T-helper 2 cell (primary cell): Measurements from ENCODE around the gene REEP3.
"Not testable (repeated sequence)": the region's sequence is repeated elsewhere in the genome, so short reads cannot be mapped to it uniquely, and the experiment has no call there.

ENCODE experiments used
- DNase-seq, 5 experiments: peaks; one replicate each; pipeline versions ENCODE4 v3.0.0 to v3.0.0-alpha.2; 2012 to 2022

The REEP3 gene

DNA sequence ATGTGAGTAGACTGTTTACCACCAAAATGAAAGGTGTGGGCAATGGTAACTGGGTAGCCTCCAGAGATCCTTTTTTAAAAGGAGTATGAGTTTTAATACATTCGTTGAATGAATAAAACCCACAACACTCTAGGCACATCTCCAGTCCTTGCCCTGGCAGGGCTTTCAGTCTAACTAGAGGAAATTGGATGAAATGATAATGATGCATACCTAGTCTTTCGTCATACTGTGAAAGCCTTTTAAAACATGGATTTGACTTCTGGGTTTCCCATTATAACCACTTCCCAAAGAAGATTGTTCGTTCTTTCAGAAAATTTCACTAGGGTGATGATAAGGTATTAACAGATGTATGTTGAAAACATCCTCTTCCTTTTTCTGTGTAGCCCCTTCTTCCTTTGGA is 110.8 kb downstream of the REEP3 start:
- DNase-seq = no peak

DNA sequence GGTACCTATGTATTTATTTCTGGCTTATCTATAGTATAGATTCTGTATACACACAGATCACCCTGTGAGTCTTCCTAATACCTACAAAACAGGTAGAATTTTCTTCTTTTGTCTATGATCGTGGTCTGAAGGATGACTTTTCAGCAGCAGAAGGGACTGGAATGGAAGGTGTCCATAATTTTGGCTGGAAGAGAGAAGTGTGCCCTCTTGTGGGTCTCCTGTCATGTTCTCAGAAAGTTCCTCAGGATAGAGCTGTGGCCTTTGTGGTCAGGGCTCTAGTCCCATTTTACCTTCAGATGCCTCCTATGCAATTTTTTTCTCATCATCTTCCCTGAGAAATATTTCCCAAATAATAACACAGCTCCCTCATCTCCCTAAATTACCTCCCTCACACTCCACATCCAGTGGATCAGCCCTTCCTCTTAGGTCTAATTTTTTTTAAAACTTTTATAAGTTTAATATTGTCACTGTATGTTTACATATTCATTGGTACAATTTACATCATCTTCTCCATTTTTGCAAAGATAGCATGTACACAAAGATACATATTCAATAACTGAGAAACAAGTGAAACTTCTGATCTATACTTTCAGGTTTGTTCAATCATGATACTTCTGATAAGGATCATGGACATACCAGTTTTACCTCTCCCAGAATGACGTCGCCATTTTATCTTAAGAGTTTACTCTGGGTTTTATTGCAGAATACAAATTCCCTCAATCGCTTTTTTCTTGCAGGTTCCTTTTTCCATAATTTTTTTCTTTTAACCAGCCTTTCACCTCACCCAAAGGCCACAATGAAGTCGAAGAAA is 112.7 kb downstream of the REEP3 start:
- DNase-seq = peak in 1 of 5 experiments; percentile 18

DNA sequence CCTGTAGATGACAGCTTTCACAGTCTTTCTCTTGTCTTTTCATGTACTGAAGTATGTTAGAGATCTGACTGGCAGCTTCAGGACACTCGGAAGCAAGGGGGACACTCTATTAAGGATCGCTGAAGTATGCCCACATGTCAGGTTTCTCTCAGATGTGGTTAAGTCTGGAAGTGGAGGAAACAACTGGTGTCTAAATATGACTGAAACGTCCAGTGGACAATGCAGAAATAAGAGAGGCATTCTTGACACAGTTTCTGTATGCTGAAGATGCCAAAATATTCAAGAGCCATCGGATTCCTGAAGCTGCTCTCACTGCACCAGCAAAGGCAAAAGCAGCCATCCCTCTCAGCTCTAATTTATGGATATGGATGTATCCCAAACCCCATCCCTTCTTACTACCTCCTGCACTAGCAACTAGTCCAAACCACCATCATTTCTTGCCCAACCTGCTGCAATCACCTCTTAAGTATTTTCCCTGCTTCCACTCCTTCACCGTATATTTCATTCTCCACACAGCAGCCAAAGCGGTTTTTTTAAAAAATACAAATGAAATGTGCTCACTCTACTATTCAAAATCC is 113.4 kb downstream of the REEP3 start:
- DNase-seq = no peak

DNA sequence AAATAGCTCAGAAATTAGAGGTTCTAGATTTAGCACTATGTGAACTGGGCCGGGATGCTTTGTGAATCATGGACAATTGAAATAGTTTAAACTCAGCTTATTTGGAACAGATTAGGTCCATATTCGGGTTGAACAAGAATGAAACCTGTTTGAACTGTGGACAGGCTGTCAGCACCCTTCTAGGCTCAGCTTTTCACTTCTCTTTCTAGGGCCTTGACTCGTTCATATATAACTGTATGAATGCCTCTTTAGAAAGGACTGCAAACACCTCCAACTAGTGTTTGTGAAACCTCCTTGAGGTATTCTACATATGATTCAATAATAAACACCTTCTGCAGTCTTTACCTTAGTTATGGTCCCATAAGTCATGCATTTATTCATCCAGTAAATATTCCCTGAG is 115.6 kb downstream of the REEP3 start:
- DNase-seq = no peak

DNA sequence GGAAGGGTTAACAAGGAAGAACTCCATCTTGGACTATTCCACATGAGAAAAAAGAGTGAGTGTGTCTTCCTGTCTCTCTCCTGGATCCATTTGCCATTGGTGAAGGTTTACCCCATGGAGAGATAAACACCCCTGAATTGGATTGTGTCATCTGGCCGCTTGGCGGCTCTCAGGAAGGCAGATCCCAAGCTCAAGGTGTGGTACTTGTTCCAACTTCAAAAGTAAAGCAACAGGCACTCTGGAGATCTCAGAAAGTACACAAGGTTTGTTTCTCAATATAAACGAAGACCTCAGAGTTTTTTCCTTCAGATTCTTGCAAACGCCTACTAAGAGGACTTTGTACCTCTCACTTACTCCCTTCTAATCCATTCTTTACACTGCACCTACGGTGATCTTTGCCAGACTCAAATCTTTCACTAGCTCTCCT is 116.7 kb downstream of the REEP3 start:
- no peak for DNase-seq

DNA sequence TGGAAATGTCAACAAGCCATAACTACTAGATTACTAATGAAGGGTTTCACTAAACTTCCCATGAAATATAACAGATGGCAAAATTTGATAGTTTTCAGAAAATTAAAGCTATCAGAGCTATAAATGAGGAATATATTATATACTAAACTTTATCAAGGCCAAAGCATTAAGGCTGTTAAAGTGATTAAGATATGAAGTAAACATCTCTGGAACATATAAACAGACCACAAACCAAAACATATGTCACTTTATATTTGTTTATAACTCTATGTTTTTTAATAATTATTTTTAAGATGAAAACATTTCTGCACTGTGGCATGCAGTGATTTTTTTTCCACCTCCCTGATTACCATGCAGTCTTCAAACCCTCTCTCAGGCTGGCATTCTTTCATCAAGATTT is 120.2 kb downstream of the REEP3 start:
- DNase-seq = no peak

DNA sequence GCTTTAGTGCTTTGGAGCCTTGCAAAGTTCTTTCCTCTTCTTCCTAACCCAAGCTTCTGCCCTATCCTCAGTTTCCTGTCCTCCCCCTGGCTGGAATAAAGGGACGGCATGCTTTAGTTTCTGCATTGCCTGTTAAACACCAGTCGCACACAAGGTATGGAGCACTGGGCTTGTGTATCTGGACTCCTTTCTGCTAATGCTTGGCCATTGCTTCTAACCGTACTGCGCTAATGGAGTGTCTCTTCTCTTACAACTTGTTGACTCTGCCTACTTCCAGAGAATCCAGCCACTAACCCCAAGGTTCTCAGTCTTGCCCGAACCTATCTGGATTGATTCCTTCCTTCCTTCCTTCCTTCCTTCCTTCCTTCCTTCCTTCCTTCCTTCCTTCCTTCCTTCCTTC is 120.6 kb downstream of the REEP3 start:
- no peak for DNase-seq

DNA sequence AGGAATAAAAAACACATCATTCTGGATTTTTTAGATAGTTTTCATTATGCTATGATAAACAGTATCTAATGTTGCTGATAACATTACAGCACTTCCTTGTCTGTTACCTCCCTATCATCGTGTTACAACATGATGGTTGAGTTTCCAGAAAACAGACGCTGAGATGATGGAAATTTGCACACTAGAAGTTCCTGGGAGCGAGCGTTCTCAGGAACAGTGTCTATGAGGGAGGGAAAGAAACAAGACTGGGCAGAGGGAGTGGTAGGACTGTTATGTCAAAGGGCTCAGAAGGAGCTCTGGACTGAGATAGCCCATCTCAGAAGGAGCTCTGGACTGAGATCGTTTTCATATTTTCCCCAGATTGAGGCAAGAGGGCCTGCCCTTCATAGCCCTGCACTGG is 121.6 kb downstream of the REEP3 start:
- DNase-seq = no peak

DNA sequence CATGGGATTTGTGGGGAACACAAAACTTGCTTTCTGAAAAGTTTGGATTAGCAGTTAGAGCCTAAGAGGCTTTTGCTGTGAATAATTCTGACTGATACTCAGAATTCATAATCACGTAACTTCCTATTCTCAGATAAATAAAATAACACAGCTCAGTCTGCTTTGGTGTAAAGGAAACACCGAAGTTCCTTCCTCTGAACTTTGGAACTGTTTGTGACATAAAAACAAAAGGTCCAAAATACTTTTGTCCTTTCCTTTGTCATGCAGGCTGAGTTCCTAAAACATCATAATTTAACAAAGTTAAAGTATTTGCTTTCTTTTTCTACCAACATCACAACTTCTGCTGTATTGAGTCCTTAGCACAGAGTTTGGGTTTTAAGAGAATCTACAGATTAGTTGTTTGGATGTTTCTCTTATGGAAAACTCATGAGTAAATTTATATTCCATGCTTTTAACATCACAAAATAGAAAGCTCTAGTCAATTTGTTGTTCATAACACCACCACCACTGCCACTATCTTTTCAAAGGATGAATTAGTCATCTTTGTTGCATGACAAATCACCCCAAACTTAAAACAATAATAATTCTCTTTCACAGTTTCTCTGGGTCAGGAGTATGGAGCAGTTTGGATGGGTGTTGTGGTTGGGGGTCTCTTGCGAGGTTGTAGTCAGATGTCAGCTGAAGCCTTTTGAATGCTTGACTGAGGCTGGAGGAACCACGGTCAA is 123.4 kb downstream of the REEP3 start:
- no peak for DNase-seq

DNA sequence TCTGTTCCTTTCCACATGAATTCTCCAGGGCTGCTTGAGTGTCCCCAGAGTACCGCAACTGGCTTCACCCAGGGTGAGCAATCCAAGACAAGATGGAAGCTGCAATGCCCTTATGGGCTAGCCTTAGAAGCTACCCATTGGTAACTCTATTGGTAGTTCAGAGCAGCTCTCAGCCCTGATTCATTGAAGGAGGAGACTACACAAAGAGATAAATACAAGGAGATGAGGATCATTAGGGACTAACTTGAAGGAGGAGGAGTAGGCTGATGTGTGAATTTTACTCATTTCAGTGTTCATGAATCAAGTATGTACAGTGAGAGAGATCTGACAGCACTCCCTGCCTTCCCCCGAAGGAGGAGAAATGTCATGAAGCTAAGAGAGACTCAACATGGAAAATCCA is 124.0 kb downstream of the REEP3 start:
- no peak for DNase-seq

DNA sequence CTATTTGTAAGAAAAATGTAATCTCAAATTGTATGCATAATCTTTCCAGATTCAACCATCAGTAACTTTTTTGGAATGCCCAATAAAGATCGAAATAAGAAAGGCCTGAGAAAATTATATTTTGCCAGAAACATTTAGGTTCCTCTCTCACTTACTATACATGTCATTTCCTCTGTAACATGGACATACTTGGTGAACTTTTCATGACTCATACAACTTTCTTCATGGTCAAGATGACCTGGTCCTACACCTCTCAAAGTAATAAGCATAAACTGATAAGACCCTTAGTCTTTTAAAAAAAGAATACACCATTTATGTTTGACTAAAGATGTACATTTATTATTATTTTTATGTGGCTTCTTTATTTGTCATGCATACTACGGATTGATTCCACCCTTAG is 125.3 kb downstream of the REEP3 start:
- DNase-seq = no peak

DNA sequence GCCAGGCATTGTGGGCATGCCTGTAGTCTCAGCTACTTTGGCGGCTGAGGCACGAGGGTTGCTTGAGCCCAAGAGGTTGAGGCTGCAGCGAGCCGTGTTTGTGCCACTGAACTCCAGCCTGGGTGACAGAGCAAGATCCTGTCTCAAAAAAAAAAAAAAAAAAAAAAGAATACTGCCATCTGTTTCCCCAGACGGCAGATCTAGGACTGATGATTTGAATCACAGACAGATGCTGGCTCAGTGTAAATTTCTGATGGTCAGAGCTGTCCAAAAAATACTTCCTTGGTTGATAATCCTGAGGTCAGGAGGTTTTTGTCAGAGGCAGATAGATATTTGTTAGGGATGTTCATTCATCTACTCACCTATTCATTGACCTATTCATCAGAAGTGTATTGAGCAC is 130.7 kb downstream of the REEP3 start:
- no peak for DNase-seq

DNA sequence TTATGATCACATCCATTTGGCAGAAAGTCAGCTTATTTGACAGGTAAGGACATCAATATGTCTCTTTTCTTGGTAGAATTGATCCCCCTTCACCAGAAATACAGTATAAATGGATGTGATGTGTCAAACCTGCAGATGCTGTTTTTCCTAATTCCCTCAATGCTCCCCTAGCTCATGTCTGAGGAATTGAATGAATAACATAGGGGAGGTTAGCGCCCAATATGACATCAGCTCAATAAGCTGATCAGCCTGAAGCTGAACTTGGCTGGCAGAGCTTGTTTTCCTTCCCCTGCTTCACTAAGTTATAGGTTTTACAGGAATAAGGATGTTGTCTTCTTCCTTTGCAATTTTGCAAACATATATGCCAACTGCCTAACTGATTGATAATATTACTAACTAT is 132.5 kb downstream of the REEP3 start:
- no peak for DNase-seq

DNA sequence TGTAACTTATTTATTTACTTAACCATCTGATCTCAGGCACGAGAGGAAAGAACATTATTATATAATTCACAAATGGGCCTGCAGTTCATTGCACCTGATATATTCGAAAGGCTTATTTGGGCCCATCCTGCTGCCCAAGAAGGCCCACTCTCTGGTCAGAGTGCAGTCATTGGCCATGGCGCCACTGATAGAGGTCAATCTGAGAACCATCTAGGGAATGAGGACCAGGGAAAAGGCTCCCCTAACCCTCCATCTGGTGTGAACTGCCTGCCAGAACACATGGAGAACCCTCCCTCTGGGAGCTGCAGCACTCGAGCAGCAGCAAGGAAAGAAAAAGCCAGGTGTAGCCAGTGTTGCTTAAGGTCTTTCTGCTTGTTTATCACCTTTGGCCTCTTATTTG is 136.6 kb downstream of the REEP3 start:
- no peak for DNase-seq

DNA sequence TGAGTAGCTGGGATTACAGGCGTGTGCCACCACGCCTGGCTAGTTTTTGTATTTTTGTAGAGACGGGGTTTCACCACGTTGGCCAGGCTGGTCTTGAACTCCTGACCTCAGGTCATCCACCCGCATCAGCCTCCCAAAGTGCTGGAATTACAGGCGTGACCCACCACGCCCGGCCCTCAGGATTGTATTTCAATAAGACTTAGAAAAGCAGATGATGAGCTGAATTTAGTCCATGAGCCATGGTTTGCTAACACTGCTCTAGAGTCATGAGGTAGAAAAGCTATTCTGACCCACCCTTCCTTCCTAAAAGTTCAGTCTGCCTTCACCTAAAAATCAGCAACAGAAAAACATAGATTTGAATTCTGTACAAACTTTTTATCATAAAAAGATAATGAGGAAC is 139.7 kb downstream of the REEP3 start:
- not testable (repeated sequence) for DNase-seq

DNA sequence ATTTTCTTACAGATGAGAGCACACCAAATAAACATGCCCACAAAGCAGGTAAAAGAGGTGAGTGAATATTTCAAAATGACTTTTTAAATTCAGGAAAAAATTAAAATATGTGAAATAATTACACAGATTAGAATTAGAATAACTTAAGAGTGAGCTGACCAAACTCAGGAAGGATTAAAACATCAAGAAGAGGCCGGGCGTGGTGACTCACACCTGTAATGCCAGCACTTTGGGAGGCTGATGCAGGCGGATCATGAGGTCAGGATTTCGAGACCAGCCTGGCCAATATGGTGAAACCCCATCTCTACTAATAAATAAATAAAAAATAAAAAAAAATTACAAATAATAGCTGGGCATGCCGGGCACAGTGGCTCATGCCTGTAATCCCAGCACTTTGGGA is 140.1 kb downstream of the REEP3 start:
- DNase-seq = no peak

DNA sequence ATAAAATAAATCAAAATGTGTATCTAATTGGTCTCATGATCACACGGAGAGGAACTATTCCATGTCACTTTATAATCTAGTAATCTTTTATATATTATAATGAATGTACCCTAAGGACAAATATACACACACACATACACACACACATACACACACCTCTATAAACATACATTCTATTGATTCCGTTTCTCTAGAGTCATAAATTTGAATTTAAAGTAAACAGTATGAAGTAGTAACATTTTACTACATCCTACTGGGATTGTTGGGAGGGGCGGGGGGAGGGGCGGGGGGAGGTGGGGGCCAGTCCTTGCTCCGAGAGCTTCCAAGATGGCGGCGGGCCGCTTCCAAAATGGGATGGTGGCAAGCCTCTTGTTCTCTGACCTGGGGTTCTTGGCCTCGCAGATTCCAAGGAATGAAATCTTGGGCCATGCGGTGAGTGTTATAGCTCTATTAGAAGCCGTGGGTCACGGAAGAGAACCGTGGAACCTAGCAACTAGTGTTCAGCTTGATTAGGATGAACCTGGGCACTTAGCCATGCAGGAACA is 143.2 kb downstream of the REEP3 start:
- no peak for DNase-seq

DNA sequence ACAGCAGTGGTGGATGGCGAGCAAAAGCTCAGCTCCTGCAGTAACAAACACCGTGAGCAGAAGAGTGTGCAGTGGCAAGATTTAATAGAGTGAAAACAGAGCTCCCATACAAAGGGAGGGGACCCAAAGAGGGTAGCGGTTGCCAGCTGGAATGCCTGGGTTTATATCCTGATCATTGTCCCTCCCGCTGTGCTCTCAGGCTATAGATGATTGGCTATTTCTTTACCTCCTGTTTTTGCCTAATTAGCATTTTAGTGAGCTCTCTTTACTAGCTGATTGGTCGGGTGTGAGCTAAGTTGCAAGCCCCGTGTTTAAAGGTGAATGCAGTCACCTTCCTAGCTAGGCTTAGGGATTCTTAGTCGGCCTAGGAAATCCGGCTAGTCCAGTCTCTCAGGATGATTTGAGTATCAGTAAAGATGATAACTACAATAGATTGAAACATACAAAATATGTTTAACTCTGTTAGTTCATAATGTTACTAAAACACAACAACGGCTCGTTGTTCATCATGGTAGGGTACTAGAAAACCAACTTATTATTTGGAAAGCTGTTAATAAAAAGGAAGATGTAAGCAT is 143.9 kb downstream of the REEP3 start:
- DNase-seq = not testable (repeated sequence)

DNA sequence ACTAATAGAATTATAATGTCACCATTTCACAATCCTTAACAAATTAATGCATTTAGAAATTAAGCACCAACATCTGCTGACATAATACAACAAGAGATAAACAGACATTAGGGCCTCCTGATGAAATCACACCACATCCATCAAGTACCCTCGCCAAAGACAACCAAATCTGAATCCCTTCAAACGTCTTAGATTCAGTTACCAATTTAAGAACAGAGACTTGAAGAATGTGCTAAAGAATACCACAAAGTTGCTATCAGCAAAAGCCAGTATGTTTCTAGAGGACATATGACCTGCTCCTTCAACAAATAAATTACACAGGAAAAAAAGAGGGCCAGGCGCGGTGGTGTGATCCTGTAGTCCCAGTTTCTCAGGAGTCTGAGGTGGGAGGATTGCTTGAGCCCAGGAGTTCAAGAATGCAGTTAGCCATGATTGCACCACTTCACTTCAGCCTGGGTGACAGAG is 144.5 kb downstream of the REEP3 start:
- no peak for DNase-seq

DNA sequence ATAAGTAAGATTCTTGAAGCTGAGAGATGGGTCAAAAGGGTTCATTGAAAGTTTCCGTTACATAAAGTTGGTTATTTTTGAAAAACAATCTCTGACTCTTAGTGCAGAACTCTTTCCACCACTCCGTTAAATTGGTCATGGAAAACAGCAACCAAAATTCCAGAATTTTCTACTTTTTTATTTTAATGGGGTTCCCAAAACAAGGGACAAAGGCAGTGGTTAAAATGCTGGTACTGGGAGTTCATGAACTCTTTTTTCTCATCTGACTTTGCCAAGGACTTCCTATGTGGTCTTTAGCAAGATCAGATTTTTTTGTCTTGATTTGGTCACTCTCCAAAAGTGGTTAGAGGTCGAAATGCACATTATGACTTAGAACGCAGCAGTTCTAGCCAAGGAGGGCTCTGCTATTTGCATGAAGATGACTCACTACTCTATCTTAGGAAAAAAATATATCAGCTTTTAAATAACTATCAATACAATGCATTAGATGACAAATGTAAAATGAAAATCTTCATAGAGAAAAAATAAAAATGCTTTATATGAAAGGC is 145.7 kb downstream of the REEP3 start:
- peak in 1 of 5 experiments; percentile 19 for DNase-seq

DNA sequence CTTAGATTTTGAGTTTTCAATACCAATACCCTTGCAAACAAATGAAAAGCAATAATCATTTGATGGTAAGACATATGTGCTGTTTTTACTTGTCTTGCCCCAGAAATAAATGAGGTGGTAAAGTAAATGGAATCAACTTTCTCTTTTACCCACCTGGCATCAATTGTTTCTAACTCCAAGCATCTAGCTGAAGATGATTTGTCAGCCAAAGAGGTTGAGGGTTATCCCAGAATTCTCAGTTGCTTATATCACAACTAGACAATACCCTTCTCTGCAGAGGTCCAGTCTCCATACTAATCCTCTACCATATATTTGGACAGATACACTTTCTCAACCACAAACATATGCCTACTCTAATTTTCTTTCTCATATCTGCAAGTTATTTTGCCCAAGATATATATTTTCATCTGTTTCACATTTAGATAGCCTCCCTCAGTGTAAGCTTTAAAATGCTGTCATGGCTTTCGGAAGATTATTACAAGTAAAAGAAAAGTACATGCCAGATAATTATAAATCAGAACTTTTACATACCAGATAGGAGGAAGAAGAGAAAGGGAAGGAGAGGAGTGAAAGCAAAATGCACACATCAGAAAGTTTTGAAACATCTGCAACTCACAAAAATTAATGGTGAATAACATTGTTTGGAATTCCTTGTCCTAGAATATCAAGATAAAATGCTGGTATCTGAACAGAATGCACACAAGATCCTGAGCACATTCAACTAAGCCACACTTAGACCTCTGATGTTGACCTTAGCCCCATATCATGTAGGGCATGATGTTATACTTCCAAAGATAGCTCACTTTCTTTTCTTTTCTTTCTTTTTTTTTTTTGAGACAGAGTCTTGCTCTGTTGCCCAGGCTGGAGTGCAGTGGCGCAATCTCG is 146.6 kb downstream of the REEP3 start:
- no peak for DNase-seq
